HFF-Myc (cell line): Measurements from ENCODE around the gene CMPK1.

Experiments used
- DNase-seq: peaks from one replicate; pipeline ENCODE4 v3.0.0-alpha.2; 2011; ENCODE audit warnings: low read depth; ENCODE audit errors: extremely low read depth
- H3K4me3 ChIP-seq: replicated peaks from 2 replicates; pipeline ENCODE4 v1.5.1; 2011; ENCODE audit warnings: low read depth, mild to moderate bottlenecking, control low read depth, low read length
- CTCF ChIP-seq: IDR thresholded peaks from 2 replicates; pipeline ENCODE4 v1.5.1; 2012; ENCODE audit warnings: mild to moderate bottlenecking, low read depth, low read length, control low read depth; ENCODE audit errors: missing control alignments

CMPK1 gene

DNA sequence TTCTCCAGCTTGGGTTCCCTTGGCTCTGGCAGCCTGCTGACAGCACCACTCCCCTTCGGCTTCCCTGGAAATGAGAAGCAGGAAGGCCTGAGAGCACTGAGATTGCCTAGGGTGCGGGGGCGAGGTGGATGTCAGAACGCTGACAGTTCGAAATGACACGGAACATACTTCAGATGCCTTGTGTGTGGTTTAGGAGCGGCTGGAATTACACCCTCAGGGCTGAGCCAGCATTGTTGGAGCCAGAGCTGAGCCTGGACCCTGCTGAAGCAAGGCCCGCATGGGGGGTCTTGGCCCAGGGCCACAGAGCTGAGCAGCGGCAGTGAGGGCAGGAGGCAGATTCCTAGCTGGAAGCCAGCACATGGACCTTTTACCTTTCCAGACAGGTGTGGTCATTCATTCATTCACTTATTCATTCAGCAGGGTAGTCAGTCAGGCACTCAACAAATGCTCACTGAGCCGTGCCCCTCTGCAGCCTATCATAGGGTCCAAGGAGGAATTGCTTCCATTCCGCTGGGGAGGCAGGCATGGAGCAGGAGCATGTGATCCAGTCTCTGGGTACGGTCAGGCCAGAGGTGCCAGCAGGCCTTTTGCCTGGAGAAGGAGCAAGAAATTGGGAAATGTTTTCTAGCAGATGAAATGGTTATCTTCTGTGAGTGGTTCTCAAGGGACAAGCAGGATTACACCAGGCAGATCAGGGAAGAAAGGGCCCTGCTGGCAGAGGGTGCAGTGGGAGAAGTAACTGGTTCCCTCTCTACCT, 75.9 kb downstream of the CMPK1 start:
- H3K4me3 ChIP-seq, result no peak overlapping the region
- no peak for DNase-seq
- no peak for TF ChIP-seq CTCF

DNA sequence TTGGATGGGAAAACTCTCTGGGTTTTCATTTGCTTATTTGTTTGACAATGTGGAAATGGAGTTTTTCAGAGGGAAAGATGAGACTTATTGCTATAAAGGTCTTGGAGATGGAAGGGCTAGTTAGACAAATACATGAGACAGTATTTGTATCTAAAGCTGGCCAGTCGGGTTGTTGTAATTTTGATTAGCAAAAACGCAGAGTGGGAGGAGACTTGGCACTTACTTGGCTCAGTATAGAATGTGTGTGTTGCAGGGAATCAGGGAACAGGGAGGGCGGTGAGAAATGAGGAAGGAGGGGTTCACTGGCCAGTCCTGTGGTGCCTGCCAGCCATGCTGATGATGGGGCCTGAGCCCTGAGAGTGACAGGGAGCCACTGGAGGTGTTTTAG, 76.5 kb downstream of the CMPK1 start:
- no peak for TF ChIP-seq CTCF
- DNase-seq, result no peak
- H3K4me3 ChIP-seq, result no peak overlapping the region

- no peak for TF ChIP-seq CTCF
- no peak for DNase-seq
Observed at GRCh38 chr1:47411436-47411835, 77.8 kb downstream of the CMPK1 start.

DNA sequence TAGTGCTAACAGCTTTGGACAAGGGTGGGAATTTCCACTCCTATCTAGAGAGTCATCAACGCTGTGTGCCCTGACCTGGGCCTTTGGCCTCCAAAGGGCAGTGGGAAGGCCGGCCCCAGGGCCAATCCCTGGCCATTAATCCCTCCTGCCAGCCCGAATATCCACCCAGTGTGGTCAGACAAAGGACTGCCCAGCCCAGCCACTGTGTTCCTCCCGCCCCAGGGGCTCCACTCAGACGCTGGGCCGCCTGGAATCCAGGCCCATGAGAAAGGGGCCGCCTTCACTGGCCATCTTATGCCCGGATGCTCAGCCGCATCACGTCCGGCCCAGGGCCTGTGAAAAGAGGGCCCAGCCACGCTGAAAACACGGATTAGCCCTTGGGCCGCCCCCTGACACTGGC, 78.8 kb downstream of the CMPK1 start:
- TF ChIP-seq CTCF, result no peak
- no peak for DNase-seq
- H3K4me3 ChIP-seq, result no peak overlapping the region

More at GRCh38 chr1:47411436-47411835, 77.8 kb downstream of the CMPK1 start:
- H3K4me3 ChIP-seq, result no peak overlapping the region

DNA sequence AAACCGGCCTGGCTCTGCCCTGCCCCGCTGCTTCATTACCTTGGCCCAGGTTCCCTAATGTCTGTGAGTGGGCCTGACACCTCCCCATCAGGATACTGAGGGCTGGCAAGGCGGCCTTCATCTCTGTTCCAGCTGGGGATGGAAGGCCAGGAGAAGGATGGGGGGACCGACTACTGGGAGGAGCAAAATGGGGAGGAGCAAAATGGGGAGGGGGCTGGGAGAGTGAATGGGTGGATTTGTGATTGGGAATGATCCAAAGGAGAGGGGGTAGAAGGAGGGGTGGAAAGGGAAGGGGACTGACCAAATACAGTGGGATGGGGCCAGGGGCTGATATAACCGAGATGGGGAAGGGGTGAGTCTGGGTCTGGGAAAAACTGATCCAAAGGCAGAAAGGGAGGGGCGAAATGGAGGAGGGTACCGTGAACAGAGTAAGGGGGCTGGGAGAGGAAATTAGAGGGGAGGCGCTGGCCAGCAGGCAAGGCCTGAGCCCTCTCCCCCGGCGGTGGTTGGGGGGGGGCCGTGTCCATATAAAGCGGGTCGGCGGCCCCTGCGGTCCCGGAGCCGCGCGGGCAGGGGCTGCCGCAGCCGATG, 82.2 kb downstream of the CMPK1 start, which contains the start of gene FOXE3:
FOXE3 (plus strand) TSS at position 558 of the 591 bp plus-strand sequence; CDS start at position 589, 31 bp downstream.
- TF ChIP-seq CTCF, result no peak
- H3K4me3 ChIP-seq, result no peak within 1 kb of the TSS
- no peak for DNase-seq

DNA sequence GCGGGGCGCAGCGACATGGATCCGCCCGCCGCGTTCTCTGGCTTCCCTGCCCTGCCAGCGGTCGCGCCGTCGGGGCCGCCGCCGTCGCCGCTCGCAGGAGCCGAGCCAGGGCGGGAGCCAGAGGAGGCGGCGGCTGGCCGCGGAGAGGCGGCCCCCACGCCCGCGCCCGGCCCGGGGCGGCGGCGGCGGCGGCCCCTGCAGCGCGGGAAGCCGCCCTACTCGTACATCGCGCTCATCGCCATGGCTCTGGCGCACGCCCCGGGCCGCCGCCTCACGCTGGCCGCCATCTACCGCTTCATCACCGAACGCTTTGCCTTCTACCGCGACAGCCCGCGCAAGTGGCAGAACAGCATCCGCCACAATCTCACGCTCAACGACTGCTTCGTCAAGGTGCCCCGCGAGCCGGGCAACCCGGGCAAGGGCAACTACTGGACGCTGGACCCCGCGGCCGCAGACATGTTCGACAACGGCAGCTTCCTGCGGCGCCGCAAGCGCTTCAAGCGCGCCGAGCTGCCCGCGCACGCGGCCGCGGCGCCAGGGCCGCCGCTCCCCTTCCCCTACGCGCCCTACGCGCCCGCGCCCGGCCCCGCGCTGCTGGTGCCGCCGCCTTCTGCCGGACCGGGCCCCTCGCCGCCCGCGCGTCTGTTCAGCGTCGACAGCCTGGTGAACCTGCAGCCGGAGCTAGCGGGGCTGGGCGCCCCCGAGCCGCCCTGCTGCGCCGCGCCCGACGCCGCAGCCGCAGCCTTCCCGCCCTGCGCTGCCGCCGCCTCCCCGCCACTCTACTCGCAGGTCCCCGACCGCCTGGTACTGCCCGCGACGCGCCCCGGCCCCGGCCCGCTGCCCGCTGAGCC, 83.0 kb downstream of the CMPK1 start:
- H3K4me3 ChIP-seq, result no peak overlapping the region
- DNase-seq, result no peak
- no peak for TF ChIP-seq CTCF
